ENCODE data around the gene GPC4. TPM values are rescaled to one million over a fixed set of nuclear protein-coding genes. Genes with fewer than 3 reads are reported as not detected.

The GPC4 gene
- total and polyA plus RNA-seq, 2 donors (not counting 3 experiments of a cell fraction or from before 2014, with no cell fraction given), result 0.20 TPM; not detected in 1

- CTCF ChIA-PET, result no interaction called here
- H3K9me3 ChIP-seq (replicated peaks; ENCODE audit: control insufficient read depth, insufficient read depth, low read length), result no peaks in the 10 kb centered on the region
- H3K4me1 ChIP-seq (ENCODE audit: control insufficient read depth, extremely low read depth, insufficient read depth, low read length), result no peaks in the 10 kb centered on the region
- no peak for FAIRE-seq
- TF ChIP-seq FOS (IDR thresholded peaks at IDR 0.05; ENCODE audit: borderline replicate concordance, insufficient read depth, low read length) (no peak), GATA2 (IDR thresholded peaks at IDR 0.05; ENCODE audit: insufficient read depth, insufficient read length, low read depth, low read length) (no peak), CTCF (IDR thresholded peaks at IDR 0.05; ENCODE audit: extremely low read depth in 1 of 2, insufficient read depth in 1 of 2, low read depth in 1 of 2, low read length in 2 of 2) (no peak), MAX (IDR thresholded peaks at IDR 0.05; ENCODE audit: insufficient read depth, insufficient read length) (no peak), POLR2A (IDR thresholded peaks at IDR 0.05; ENCODE audit: low read depth, low read length) (no peak), MYC (IDR thresholded peaks at IDR 0.05; ENCODE audit: low read depth, low read length) (no peak), JUN (IDR thresholded peaks at IDR 0.05; ENCODE audit: borderline replicate concordance, insufficient read depth, insufficient read length, low read depth) (no peak), POLR2AphosphoS5 (IDR thresholded peaks at IDR 0.05; ENCODE audit: insufficient read depth, low read depth, low read length) (no peak), EZH2 (IDR thresholded peaks at IDR 0.05; ENCODE audit: borderline replicate concordance, low read depth, low read length, severe bottlenecking) (no peak)
- no peak for DNase-seq (ENCODE audit: low read depth, low spot score)
- intact Hi-C loops (cut with micrococcal nuclease) (no loop called here), dilution Hi-C loops (cut with MboI; ENCODE audit: extremely low pct_ligation_motif_present, low sequenced_read_pairs) (no loop called here)
- no peaks in the 10 kb centered on the region for H3K79me2 ChIP-seq (ENCODE audit: control insufficient read depth, insufficient read depth, low read length)
- no peak overlapping the region for H3K9ac ChIP-seq (replicated peaks; ENCODE audit: extremely low read depth, insufficient read depth, low read length)
- no peaks in the 10 kb centered on the region for H3K36me3 ChIP-seq (ENCODE audit: control insufficient read depth in 2 of 2, extremely low read depth in 1 of 2, insufficient read depth in 2 of 2, low read length in 2 of 2)
- no peaks in the 10 kb centered on the region for H3K9me1 ChIP-seq (replicated peaks; ENCODE audit: control insufficient read depth, extremely low read depth, insufficient read depth, low read length)
- no peak overlapping the region for H3K27ac ChIP-seq (ENCODE audit: insufficient read depth, low read depth, low read length)
- no peak overlapping the region for H3K4me2 ChIP-seq (ENCODE audit: insufficient read depth, low read length)
- no peak overlapping the region for H2AFZ ChIP-seq (ENCODE audit: low read depth, low read length)
- BruUV-seq (replicated peaks), result no TSS peak
- H3K27me3 ChIP-seq (ENCODE audit: control insufficient read depth in 2 of 2, insufficient read depth in 2 of 2, low read length in 2 of 2), result no peaks in the 10 kb centered on the region
- no peak overlapping the region for H3K4me3 ChIP-seq (replicated peaks in 1 of 3; ENCODE audit: insufficient read depth in 1 of 3, low read depth in 1 of 3, low read length in 3 of 3)
- POLR2A ChIA-PET, result no interaction called here
- H4K20me1 ChIP-seq (replicated peaks; ENCODE audit: control insufficient read depth, extremely low read depth, insufficient read depth, low read length), result no peaks in the 10 kb centered on the region
Observed at GRCh38 chrX:133307637-133308498, 107.4 kb downstream of the GPC4 start.

Data from endothelial cell of umbilical vein (primary cell).